Esophagus muscularis mucosa (tissue), 4 donors: ENCODE results near the gene GATA3.

ENCODE experiments used
- CTCF ChIP-seq, 3 experiments: fragments of 200-600 bp in 2 of 3; fragments of 450-650 bp in 1 of 3; sonication (generic) in 2 of 3; IDR thresholded peaks; one replicate each; pipeline ENCODE4 v1.5.1; 2017 to 2019; ENCODE audit warnings: antibody characterized with exemption in 3 of 3, mild to moderate bottlenecking in 2 of 3, moderate library complexity in 1 of 3
- EP300 ChIP-seq: sonication (generic); formaldehyde crosslinking; IDR thresholded peaks from one replicate; pipeline ENCODE4 v1.6.1; 2017; ENCODE audit warnings: antibody characterized with exemption
- POLR2A ChIP-seq: fragments of 450-650 bp; IDR thresholded peaks from one replicate; pipeline ENCODE4 v1.6.1; 2017; ENCODE audit warnings: antibody characterized with exemption, moderate library complexity, mild to moderate bottlenecking, low read depth

GRCh38 chr10:8034466-8035005, 20.0 kb upstream of the GATA3 start:
- TF ChIP-seq CTCF (IDR thresholded peaks at IDR 0.05) = no peak
- no peak for TF ChIP-seq POLR2A
- no peak for TF ChIP-seq EP300
